GM12872 (cell line): ENCODE measurements around the gene PANK4.

ENCODE experiments used
- CTCF ChIP-seq: IDR thresholded peaks from 3 replicates; pipeline ENCODE4 v1.5.1; 2011; ENCODE audit warnings: low read depth, mild to moderate bottlenecking, low read length, moderate library complexity; ENCODE audit not compliant: insufficient read depth

Gene PANK4

DNA sequence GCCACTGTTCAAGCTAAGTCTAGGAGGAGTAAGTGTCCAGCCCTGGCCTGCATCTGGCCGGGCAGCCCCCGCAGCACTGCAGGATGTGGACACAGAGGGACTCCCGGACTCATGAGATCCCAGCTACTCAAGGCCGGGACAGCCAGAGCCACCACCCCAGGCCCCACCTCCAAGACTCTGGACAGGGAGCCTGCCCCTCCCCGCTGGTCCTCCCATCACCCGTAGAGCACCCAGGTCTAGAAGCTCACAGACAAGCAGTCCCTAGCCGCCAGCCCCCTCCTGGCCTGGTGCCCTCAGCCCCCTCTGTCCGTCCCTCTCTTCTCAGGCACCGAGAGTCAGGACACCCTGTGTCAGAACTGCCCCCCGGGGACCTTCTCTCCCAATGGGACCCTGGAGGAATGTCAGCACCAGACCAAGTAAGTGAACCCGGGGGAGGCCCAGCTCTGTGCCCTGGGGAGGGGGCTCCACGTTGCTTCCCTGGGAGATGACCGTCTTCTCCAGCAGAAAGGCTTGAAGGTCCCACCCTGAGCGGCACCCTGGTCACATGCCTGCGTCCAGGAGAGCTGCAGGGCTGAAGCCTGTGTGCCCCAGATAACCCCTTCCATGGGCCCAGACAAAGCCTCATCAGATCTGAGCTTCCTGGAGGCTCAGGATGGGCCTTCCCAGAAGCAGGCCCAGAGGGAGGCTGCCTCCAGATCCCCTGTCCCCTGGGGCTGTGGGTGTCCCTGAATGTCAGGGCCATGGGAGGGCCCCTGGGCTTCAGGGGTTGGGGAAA, 34.1 kb upstream of the PANK4 start:
- no peak for TF ChIP-seq CTCF

DNA sequence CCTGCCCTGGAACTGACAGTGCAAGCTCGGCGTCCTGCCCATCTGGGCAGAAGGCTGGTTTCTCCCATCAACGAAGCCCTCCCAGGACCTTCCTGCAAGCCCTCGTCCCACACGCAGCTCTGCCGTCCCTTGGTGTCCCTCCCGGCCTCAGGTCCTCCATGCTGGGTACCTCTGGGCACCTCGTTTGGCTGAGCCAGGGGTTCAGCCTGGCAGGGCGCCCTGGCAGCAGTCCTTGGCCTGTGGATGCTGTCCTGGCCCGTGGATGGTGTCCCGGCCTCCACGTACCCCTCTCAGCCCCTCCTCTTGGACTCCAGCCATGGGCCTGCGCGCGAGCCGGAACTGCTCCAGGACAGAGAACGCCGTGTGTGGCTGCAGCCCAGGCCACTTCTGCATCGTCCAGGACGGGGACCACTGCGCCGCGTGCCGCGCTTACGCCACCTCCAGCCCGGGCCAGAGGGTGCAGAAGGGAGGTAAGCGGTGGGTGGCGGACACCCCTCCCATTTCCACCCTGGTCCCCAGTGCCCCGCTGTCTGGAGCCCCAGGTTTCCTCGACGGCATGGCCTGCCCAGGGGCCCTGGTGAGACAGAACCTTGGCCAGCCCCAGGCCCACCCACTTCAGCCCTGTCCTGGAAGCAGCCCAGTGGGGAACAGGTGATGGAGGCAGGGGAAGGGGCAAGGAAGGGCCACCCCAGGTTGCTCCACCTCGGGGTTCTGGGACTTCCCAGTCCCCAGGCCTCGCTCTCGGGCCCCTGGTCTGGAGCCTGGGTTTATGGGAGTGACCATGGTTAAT, 33.3 kb upstream of the PANK4 start:
- no peak for TF ChIP-seq CTCF

DNA sequence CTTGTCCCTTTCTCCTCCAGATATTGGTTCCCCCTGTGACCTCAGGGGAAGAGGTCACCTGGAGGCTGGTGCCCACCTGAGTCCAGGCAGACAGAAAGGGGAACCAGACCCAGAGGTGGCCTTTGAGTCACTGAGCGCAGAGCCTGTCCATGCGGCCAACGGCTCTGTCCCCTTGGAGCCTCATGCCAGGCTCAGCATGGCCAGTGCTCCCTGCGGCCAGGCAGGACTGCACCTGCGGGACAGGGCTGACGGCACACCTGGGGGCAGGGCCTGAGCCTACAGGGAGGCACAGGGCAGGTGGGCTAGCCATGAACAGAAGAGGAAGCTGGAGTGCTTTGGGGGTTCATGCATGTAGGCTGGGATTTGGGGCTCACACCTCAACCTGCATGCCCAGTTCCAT, 32.5 kb upstream of the PANK4 start:
- TF ChIP-seq CTCF, result no peak

DNA sequence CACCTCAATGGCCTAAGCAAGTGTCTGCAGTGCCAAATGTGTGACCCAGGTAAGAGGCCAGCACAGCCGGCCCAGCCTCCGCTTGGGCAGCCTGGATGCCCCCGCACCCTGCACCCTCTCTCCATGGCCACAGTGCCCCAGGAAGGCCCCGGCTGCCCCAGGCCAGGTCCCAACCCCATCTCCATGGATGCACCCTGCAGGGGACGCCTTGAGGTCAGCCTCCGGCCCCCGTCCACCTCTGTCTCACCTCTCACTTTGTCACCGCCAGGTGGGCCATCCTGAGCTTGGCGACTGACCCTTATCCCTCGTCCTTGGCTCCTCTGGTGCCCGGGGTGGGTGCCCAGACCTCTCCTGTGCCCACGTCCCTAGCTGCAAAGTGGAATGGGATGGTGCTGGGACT, 32.0 kb upstream of the PANK4 start:
- no peak for TF ChIP-seq CTCF

GRCh38 chr1:2557482-2558400, 31.3 kb upstream of the PANK4 start:
- TF ChIP-seq CTCF, result no peak

DNA sequence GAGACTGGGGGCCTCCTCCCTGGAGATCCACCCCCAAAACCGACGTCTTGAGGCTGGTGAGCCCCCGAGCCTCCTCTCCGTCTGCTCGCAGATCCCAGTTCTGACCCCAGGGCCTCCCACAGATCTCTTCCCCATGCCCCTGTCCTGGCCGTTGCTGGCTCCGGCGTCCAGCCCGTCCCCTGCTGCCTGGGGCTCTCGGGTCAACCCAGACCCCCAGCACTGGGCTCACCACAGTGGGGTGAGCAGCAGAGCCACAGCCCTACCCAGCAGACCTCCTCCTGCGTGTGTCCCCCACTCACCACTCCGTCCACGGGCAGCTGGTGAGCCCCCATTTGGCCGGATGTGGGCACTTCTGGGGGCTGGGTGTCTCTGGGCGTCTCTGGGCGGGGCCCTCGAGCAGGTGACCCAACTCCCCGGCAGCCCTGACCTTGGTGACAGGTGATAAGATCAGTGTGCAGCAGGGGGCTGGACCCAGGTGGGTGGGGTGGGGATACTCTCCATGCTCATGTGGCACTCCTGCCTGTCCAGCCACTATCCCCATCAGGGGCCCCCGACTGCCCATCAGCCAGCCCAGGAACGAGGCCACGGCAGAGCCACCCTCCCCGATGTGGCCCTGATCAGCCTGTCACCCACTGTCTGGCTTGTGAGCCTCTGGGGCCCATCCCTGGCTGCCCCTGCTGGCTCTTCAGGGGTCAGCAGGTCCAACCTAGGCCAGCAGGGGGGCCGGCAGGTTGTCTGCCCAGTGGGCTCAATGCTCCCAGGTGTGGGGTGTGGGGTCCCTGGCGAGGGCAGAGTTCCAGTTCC, 30.5 kb upstream of the PANK4 start:
- TF ChIP-seq CTCF, result peak; percentile 27; the same call in 2 of the 3 replicates
